ENCODE results near the gene ARMH3. TPM values are rescaled to one million over a fixed set of nuclear protein-coding genes. Genes with fewer than 3 reads are reported as not detected.

The ARMH3 gene
- total RNA-seq, 2 experiments from 2014 or later, result 7.9 to 24.3 TPM

DNA sequence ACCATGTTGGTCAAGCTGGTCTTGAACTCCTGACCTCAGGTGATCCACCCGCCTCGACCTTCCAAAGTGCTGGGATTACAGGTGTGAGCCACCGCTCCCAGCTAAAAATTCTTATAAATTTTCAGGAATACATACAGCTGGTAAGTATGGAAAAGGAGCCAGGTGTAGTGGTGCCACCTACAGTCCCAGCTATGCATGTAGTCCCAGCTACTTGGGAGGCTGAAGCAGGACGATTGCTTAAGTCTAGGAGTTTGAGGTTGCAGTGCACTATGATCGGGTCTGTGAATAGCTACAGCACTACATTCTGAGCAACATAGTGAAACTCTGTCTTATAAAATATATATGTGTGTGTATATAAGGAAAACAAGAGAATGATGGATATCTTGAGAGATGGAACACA lies 45.2 kb upstream of the ARMH3 start:
- DNase-seq (ENCODE audit: low spot score), result no peak
- Histone ChIP-seq H3K4me2 (ENCODE audit: low read length) (no peak overlapping the region), H3K9me3 (ENCODE audit: low read length) (no peaks in the 10 kb centered on the region), H2AFZ (ENCODE audit: low read length) (no peak overlapping the region), H3K9me2 (ENCODE audit: insufficient read depth, low read length) (no peaks in the 10 kb centered on the region), H3K79me2 (ENCODE audit: insufficient read depth, low read depth, low read length) (no peaks in the 10 kb centered on the region), H3K4me3 (ENCODE audit: low read depth, low read length, poor library complexity, severe bottlenecking) (no peak overlapping the region), H3K27ac (ENCODE audit: low read depth, low read length, poor library complexity, severe bottlenecking) (no peak overlapping the region), H3K4me1 (ENCODE audit: insufficient read depth, low read length, poor library complexity, severe bottlenecking) (no peaks in the 10 kb centered on the region), H3K36me3 (ENCODE audit: insufficient read depth, low read length) (peaks cover 3% of the 10 kb centered on the region; the same call in 1 of the 2 replicates), H4K20me1 (ENCODE audit: insufficient read depth, low read length) (no peaks in the 10 kb centered on the region)
- ChIA-PET POLR2A (interaction anchor here (0.6 to 1.6 kb wide), 4 partner anchors 12 to 1556 kb away, joined by 3 to 6 read pairs (median 3); no protein-coding TSS in a partner anchor), CTCF (ENCODE audit: unreplicated experiment) (no interaction called here)
- intact Hi-C loops (cut with micrococcal nuclease; ENCODE audit: unreplicated experiment), result no loop called here
- no TSS peak for BruUV-seq (replicated peaks)
- TF ChIP-seq EZH2phosphoT487 (IDR thresholded peaks at IDR 0.05; ENCODE audit: borderline replicate concordance, low read depth, low read length), result no peak
- TF ChIP-seq, protein P1, sequence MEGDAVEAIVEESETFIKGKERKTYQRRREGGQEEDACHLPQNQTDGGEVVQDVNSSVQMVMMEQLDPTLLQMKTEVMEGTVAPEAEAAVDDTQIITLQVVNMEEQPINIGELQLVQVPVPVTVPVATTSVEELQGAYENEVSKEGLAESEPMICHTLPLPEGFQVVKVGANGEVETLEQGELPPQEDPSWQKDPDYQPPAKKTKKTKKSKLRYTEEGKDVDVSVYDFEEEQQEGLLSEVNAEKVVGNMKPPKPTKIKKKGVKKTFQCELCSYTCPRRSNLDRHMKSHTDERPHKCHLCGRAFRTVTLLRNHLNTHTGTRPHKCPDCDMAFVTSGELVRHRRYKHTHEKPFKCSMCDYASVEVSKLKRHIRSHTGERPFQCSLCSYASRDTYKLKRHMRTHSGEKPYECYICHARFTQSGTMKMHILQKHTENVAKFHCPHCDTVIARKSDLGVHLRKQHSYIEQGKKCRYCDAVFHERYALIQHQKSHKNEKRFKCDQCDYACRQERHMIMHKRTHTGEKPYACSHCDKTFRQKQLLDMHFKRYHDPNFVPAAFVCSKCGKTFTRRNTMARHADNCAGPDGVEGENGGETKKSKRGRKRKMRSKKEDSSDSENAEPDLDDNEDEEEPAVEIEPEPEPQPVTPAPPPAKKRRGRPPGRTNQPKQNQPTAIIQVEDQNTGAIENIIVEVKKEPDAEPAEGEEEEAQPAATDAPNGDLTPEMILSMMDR (conservative IDR thresholded peaks at IDR 0.05; ENCODE audit: low read length), result no peak

GRCh38 chr10:102096449-102096848 lies 40.5 kb upstream of the ARMH3 start:
- Histone ChIP-seq H3K36me3 (ENCODE audit: insufficient read depth, low read length) (no peaks in the 10 kb centered on the region), H3K27ac (ENCODE audit: low read depth, low read length, poor library complexity, severe bottlenecking) (no peak overlapping the region), H3K9me2 (ENCODE audit: insufficient read depth, low read length) (no peaks in the 10 kb centered on the region), H3K9me3 (ENCODE audit: low read length) (no peaks in the 10 kb centered on the region), H4K20me1 (ENCODE audit: insufficient read depth, low read length) (no peaks in the 10 kb centered on the region), H3K4me2 (ENCODE audit: low read length) (no peak overlapping the region), H2AFZ (ENCODE audit: low read length) (no peak overlapping the region), H3K4me3 (ENCODE audit: low read depth, low read length, poor library complexity, severe bottlenecking) (no peak overlapping the region), H3K79me2 (ENCODE audit: insufficient read depth, low read depth, low read length) (no peaks in the 10 kb centered on the region), H3K4me1 (ENCODE audit: insufficient read depth, low read length, poor library complexity, severe bottlenecking) (no peaks in the 10 kb centered on the region)
- no TSS peak for BruUV-seq (replicated peaks)
- ChIA-PET CTCF (ENCODE audit: unreplicated experiment) (no interaction called here), POLR2A (interaction anchor here (0.6 kb wide), 1 partner anchor 342 kb away, joined by 6 read pairs; no protein-coding TSS in a partner anchor)
- DNase-seq (ENCODE audit: low spot score), result no peak
- TF ChIP-seq, protein P1 (conservative IDR thresholded peaks at IDR 0.05; ENCODE audit: low read length), result no peak
- intact Hi-C loops (cut with micrococcal nuclease; ENCODE audit: unreplicated experiment), result no loop called here

DNA sequence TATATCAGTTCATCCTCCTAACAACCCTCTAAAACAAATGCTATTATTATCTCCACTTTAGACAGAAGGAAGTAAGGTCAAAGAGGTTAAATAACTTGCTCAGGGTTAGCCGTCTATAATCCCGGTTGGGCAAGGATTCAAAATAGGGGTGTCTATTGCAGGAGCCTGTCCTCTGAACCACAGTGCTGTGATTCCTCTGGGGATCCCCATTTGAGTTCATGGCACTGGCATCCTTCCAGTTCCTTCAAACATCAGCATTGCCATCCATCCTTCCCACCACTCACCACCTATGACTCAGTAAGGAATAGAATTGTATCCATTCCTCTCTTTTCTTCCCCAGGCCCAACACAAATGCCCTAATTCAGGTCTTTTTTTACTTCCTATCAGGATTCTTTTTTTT lies 34.8 kb upstream of the ARMH3 start:
- no peak for TF ChIP-seq EZH2phosphoT487 (IDR thresholded peaks at IDR 0.05; ENCODE audit: borderline replicate concordance, low read depth, low read length)
- TF ChIP-seq, protein P1 (conservative IDR thresholded peaks at IDR 0.05; ENCODE audit: low read length), result no peak
- no peak for DNase-seq (ENCODE audit: low spot score)
- Histone ChIP-seq H3K27ac (ENCODE audit: low read depth, low read length, poor library complexity, severe bottlenecking) (no peak overlapping the region), H2AFZ (ENCODE audit: low read length) (no peak overlapping the region), H3K79me2 (ENCODE audit: insufficient read depth, low read depth, low read length) (no peaks in the 10 kb centered on the region), H3K9me2 (ENCODE audit: insufficient read depth, low read length) (no peaks in the 10 kb centered on the region), H3K4me3 (ENCODE audit: low read depth, low read length, poor library complexity, severe bottlenecking) (no peak overlapping the region), H3K4me2 (ENCODE audit: low read length) (no peak overlapping the region), H3K4me1 (ENCODE audit: insufficient read depth, low read length, poor library complexity, severe bottlenecking) (no peaks in the 10 kb centered on the region), H3K9me3 (ENCODE audit: low read length) (no peaks in the 10 kb centered on the region), H3K36me3 (ENCODE audit: insufficient read depth, low read length) (no peaks in the 10 kb centered on the region), H4K20me1 (ENCODE audit: insufficient read depth, low read length) (no peaks in the 10 kb centered on the region)
- POLR2A ChIA-PET, result no interaction called here
- intact Hi-C loops (cut with micrococcal nuclease; ENCODE audit: unreplicated experiment), result no loop called here
- no TSS peak for BruUV-seq (replicated peaks)
- CTCF ChIA-PET (ENCODE audit: unreplicated experiment), result no interaction called here
